Pancreas (tissue), 10 donors: ENCODE data around the gene FBXW12. TPM values are rescaled to one million over a fixed set of nuclear protein-coding genes. Genes with fewer than 3 reads are reported as not detected.

Source experiments
- ATAC-seq, 4 donors: fragments of 200-7000 bp; cut with Tn5 transposase; one replicate each; pipeline versions ENCODE4 v1.8.0 to v1.9.1; 2020; ENCODE audit warnings: mild to moderate bottlenecking in 4 of 4, moderate library complexity in 4 of 4
- DNase-seq, 6 donors: peaks; one replicate each; pipeline ENCODE4 v3.0.0-alpha.2; 2020
- FAIRE-seq: peaks from 2 replicates; lab custom pipeline; 2012; peaks lifted over from hg19 to GRCh38; lab: Jason Lieb, UNC
- H3K27ac ChIP-seq, 4 donors: fragments of 200-600 bp; sonication (generic); 1 replicate in 3 of 4; 2 replicates in 1 of 4; pipeline versions ENCODE4 v1.5.0 to v1.8.0; 2020
- H3K27me3 ChIP-seq, 4 donors: fragments of 200-600 bp; one replicate each; pipeline ENCODE4 v1.8.0; 2021
- H3K36me3 ChIP-seq, 3 donors: fragments of 200-600 bp; sonication (generic) in 1 of 3; one replicate each; pipeline versions ENCODE4 v1.5.0 to v1.8.0; 2020 to 2021
- H3K4me1 ChIP-seq, 3 donors: fragments of 200-600 bp; one replicate each; pipeline ENCODE4 v1.8.0; 2021
- H3K4me3 ChIP-seq, 4 donors: fragments of 200-600 bp; sonication (generic) in 2 of 4; one replicate each; pipeline versions ENCODE4 v1.5.0 to v1.8.0; 2020 to 2021
- H3K9me3 ChIP-seq, 4 donors: fragments of 200-600 bp; one replicate each; pipeline ENCODE4 v1.8.0; 2021
- CTCF ChIP-seq, 4 donors: fragments of 200-600 bp; sonication (generic) in 3 of 4; IDR thresholded peaks; one replicate each; pipeline versions ENCODE4 v1.5.0 to v1.8.0; 2021; ENCODE audit warnings: antibody characterized with exemption in 4 of 4
- WGBS, 2 donors: extraction: QIAGEN DNeasy Blood & Tissue Kit; methylation state at CpG; one replicate each; pipeline ENCODE4 v1.1.7; 2013; 5-methylcytosine and 5-hydroxymethylcytosine counted together
- intact Hi-C, 3 donors: fragments of 100-400 bp; cut with DNase I; formaldehyde crosslinking; loops; one replicate each; pipeline versions ENCODE4 v1.11.1 to v1.14.2; 2022
- polyA plus RNA-seq, 2 donors: library from polyadenylated mRNA; stranded (reverse); fragments of 200-250 nt; gene quantifications; one replicate each; pipeline ENCODE4 v1.2.3, GENCODE V29; 2013
- total RNA-seq, 6 donors: library from RNA; stranded (reverse); fragmentation: NEBNext Ultra II Directional in 4 of 6; extraction: Animal tissue kit (Norgen Biotek cat#: 25700) in 4 of 6; gene quantifications; one replicate each; pipeline versions ENCODE4 v1.2.1 to v1.2.4, GENCODE V29; 2021 to 2023
- donor health status: healthy with polysubstance abuse.
- donor health status: DM: no; HTN: no; CAD: no; lungs with moderate emphysema.
- donor health status: DM: no; HTN: no; CAD: no.
- donor health status: control.
- donor health status: control.
- donor health status: Bipolar disorder and iron deficiency.
- donor health status: DM: yes; HTN: yes; CAD: no.
- donor health status: DM: no; HTN: no; CAD: no.
- donor health status: DM: no; HTN: no; CAD: no.
- donor health status: DM: yes; HTN: yes; CAD: no.

FBXW12 gene
- total and polyA plus RNA-seq, 8 donors = 2.7 to 9.6 (median 5.8) TPM

- no peak for TF ChIP-seq CTCF (IDR thresholded peaks at IDR 0.05)
- Histone ChIP-seq H3K4me1 (peaks cover 3 to 17% (median 9%) of the 10 kb centered on the region in 3 donors), H3K27ac (peak overlapping the region; percentile 90 to 95 (median 93)), H3K4me3 (peak overlapping the region in 2 of 4 donors; percentile 86 to 87), H3K9me3 (no peaks in the 10 kb centered on the region), H3K27me3 (no peaks in the 10 kb centered on the region), H3K36me3 (peaks cover 0 to 8% (median 0%) of the 10 kb centered on the region in 3 donors)
- ATAC-seq (no peak), FAIRE-seq (no peak), DNase-seq (peak in 3 of 6 donors; percentile 27 to 55 (median 48))
- intact Hi-C loops = no loop called here
- WGBS, 2 donors = 63 to 67% methylated on average over 9 of the region's 9 CpGs
Measured at GRCh38 chr3:48427630-48427962, 55.6 kb downstream of the FBXW12 start.

GRCh38 chr3:48428088-48428571, 56.1 kb downstream of the FBXW12 start:
- Histone ChIP-seq H3K27ac (peak overlapping the region; percentile 90 to 95 (median 93)), H3K27me3 (no peaks in the 10 kb centered on the region), H3K36me3 (peaks cover 0 to 9% (median 0%) of the 10 kb centered on the region in 3 donors), H3K4me1 (peaks cover 3 to 17% (median 9%) of the 10 kb centered on the region in 3 donors), H3K4me3 (peak overlapping the region; percentile 68 to 87 (median 85)), H3K9me3 (no peaks in the 10 kb centered on the region)
- intact Hi-C loops = no loop called here
- peak in 1 of 6 donors; percentile 53 for DNase-seq
- WGBS, 2 donors = 9 to 13% methylated on average over 7 of the region's 7 CpGs
- no peak for ATAC-seq
- no peak for FAIRE-seq
- no peak for TF ChIP-seq CTCF (IDR thresholded peaks at IDR 0.05)

DNA sequence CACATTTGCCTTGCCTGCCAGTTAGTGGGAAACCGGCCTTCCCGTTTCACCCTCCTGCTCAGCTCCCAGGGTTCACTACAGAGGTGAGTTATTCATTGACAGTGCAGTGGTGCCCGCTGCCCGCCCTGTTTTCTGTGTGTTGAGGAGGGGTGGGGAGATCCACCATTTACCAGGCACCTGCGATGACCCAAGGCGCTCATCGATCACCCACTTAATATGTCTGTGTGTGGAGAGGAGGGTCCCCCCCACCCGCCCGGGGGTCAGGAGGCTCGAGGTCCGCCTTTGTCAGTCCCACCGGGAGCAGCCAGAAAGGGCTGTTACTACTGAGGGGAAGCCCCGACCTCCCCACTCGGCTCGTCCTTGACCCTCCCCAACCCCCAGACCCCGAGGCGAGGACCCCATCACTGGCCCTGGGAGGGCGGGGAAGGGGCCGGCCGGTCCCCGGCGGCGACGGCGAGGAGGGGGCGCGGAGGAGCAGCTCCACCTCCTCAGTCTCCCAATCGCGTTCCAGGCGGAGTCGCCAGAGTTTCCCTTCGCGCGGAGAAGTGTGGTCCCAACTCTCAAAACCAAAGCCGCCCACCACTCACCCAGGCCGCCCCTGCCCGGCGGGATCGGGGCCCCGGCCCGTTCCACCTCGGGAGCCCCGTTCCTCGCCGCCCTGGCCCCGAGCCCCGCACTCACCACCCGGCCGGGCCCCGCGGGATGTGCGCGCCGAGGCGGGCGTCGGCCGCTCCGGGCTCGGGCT, 56.7 kb downstream of the FBXW12 start:
- Histone ChIP-seq H3K27me3 (no peaks in the 10 kb centered on the region), H3K36me3 (peaks cover 0 to 5% (median 0%) of the 10 kb centered on the region in 3 donors), H3K4me3 (peak overlapping the region; percentile 68 to 87 (median 85)), H3K27ac (peak overlapping the region; percentile 90 to 95 (median 93)), H3K9me3 (no peaks in the 10 kb centered on the region), H3K4me1 (peaks cover 3 to 17% (median 9%) of the 10 kb centered on the region in 3 donors)
- no peak for TF ChIP-seq CTCF (IDR thresholded peaks at IDR 0.05)
- intact Hi-C loops = no loop called here
- FAIRE-seq (no peak), DNase-seq (peak; percentile 70 to 90 (median 77)), ATAC-seq (peak; percentile 51 to 75 (median 73))
- WGBS, 2 donors = 1 to 2% methylated on average over 54 to 60 of the region's 60 CpGs

DNA sequence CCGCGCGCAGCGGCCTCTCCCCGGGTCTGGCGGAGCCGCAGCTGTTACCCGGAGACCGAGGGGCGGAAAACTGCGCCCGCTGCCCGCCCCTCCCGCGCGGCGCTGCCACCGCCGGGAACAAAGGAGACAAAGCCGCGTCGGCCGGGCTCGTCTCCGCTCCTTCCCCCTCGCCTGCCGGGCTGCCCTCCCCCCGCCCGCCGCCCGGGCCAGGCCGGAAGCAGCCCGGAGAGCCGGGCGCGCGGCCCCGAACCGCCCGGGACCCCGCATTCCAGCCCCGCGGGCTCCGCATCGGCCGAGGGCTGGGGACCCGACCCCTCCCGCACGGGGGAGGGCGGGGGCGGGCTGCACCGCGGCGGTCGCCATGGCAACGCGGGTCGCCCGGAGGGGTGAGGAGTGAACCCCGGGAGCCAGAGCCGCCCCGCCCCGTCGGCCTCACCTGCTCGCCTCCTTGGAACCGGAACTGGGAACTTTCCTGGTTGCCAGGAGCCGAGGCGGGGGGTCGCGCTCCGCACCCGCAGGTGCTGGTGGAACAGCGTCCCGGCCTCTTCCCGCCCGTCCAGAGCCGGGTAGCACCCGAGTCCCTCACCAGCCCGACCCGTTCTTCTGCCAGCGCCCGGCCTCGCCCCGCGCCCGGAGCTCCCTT, 57.4 kb downstream of the FBXW12 start:
- FAIRE-seq (no peak), DNase-seq (peak; percentile 79 to 94 (median 86)), ATAC-seq (peak; percentile 61 to 68 (median 65))
- Histone ChIP-seq H3K27ac (peak overlapping the region; percentile 90 to 95 (median 93)), H3K4me1 (peaks cover 3 to 17% (median 9%) of the 10 kb centered on the region in 3 donors), H3K9me3 (no peaks in the 10 kb centered on the region), H3K27me3 (no peaks in the 10 kb centered on the region), H3K36me3 (peaks cover 0 to 4% (median 0%) of the 10 kb centered on the region in 3 donors), H3K4me3 (peak overlapping the region; percentile 68 to 87 (median 85))
- 1% methylated on average over 42 to 86 of the region's 86 CpGs for WGBS, 2 donors
- no peak for TF ChIP-seq CTCF (IDR thresholded peaks at IDR 0.05)
- intact Hi-C loops = no loop called here
